GM12878 (cell line): ENCODE measurements around the gene ANGPTL4. TPM values are rescaled to one million over a fixed set of nuclear protein-coding genes. Genes with fewer than 3 reads are reported as not detected.
A peak's percentile ranks its signal among the peaks of the same experiment; 100 is the strongest.

Source experiments
- BCL11A ChIP-seq: IDR thresholded peaks from 2 replicates; pipeline ENCODE4 v1.6.1; 2011; ENCODE audit warnings: low read depth, low read length
- BMI1 ChIP-seq: fragments of 450-650 bp; IDR thresholded peaks from 2 replicates; pipeline ENCODE4 v1.6.1; 2016; ENCODE audit warnings: mild to moderate bottlenecking, moderate library complexity, borderline replicate concordance
- CREB1 ChIP-seq: IDR thresholded peaks from 2 replicates; pipeline ENCODE4 v1.6.1; 2012; ENCODE audit warnings: low read depth, mild to moderate bottlenecking, inconsistent platforms
- FOXK2 ChIP-seq: fragments of 450-650 bp; IDR thresholded peaks from 2 replicates; pipeline ENCODE4 v1.6.1; 2017; ENCODE audit warnings: mild to moderate bottlenecking, moderate library complexity
- HCFC1 ChIP-seq: fragments of 150-350 bp; IDR thresholded peaks from 2 replicates; pipeline ENCODE4 v1.6.1; 2014; ENCODE audit warnings: low read length
- IKZF1 ChIP-seq: fragments of 450-650 bp; conservative IDR thresholded peaks from 2 replicates; pipeline ENCODE4 v1.6.1; 2017; ENCODE audit warnings: antibody characterized with exemption, mild to moderate bottlenecking
- MTA3 ChIP-seq: IDR thresholded peaks from 2 replicates; pipeline ENCODE4 v1.6.1; 2012; ENCODE audit warnings: low read length, inconsistent platforms, borderline replicate concordance
- NFIC ChIP-seq: IDR thresholded peaks from 2 replicates; pipeline ENCODE4 v1.6.1; 2012; ENCODE audit warnings: low read depth, mild to moderate bottlenecking, inconsistent platforms, low read length, moderate library complexity
- PML ChIP-seq: IDR thresholded peaks from 2 replicates; pipeline ENCODE4 v1.6.1; 2012; ENCODE audit warnings: low read length, inconsistent platforms
- POLR2AphosphoS2 ChIP-seq: IDR thresholded peaks from 2 replicates; pipeline ENCODE4 v1.6.1; 2011; ENCODE audit warnings: low read depth, mild to moderate bottlenecking, low read length, improper control_type of control experiment, moderate library complexity
- POLR2AphosphoS5 ChIP-seq: IDR thresholded peaks from 2 replicates; pipeline ENCODE4 v1.6.1; 2011; ENCODE audit warnings: mild to moderate bottlenecking, low read length, inconsistent platforms
- RELA ChIP-seq: fragments of 450-650 bp; IDR thresholded peaks from 2 replicates; pipeline ENCODE4 v1.8.0; 2014; ENCODE audit warnings: borderline replicate concordance; ENCODE audit not compliant: partially characterized antibody
- RUNX3 ChIP-seq: IDR thresholded peaks from 2 replicates; pipeline ENCODE4 v1.6.1; 2012; ENCODE audit warnings: low read length, inconsistent platforms
- STAT1 ChIP-seq: fragments of 450-650 bp; conservative IDR thresholded peaks from 2 replicates; pipeline ENCODE4 v1.6.1; 2014; ENCODE audit warnings: antibody characterized with exemption, mild to moderate bottlenecking
- SUPT20H ChIP-seq: IDR thresholded peaks from 2 replicates; pipeline ENCODE4 v1.6.1; 2011; ENCODE audit warnings: low read depth, mild to moderate bottlenecking, low read length, moderate library complexity, borderline replicate concordance; ENCODE audit not compliant: control insufficient read depth
- TAF1 ChIP-seq: IDR thresholded peaks from 2 replicates; pipeline ENCODE4 v1.6.1; 2011; ENCODE audit warnings: mild to moderate bottlenecking, low read depth, low read length, borderline replicate concordance
- ZNF274 ChIP-seq: IDR thresholded peaks from one replicate; pipeline ENCODE4 v1.8.0; 2011; ENCODE audit not compliant: insufficient read length, insufficient read depth
- polyA plus RNA-seq, 11 experiments: library from polyadenylated mRNA; depleted of rRNA in 4 of 11; unstranded in 6 of 11; stranded (reverse) in 5 of 11; fragments of >200 nt; fragmentation: Nextera tagmentation in 4 of 11; fragmentation: Illumina TruSeq in 1 of 11; extraction: Ambion mirVana in 4 of 11; extraction: Trizol in 1 of 11; gene quantifications; 1 replicate in 1 of 11; 2 replicates in 10 of 11; pipeline versions ENCODE4 v1.2.1 to v1.2.3, GENCODE V29; 2011 to 2016; ENCODE audit warnings: inconsistent platforms in 2 of 11, missing spikeins in 2 of 11, low read depth in 1 of 11
- total RNA-seq, 4 experiments: library from RNA; depleted of rRNA in 3 of 4; stranded (reverse); fragments of >200 nt in 3 of 4; fragmentation: Illumina TruSeq in 1 of 4; extraction: Trizol in 1 of 4; gene quantifications; 2 replicates each; pipeline versions ENCODE4 v1.2.1 to v1.2.3, GENCODE V29; 2013 to 2021
- TF ChIP-seq, protein P1 (sequence below): IDR thresholded peaks from 2 replicates; pipeline ENCODE4 v1.6.1; 2012; ENCODE audit warnings: improper control_type of control experiment, low read depth, low read length; ENCODE audit not compliant: insufficient replicate concordance
- TF ChIP-seq, protein P2 (sequence below): fragments of 450-650 bp; IDR thresholded peaks from 2 replicates; pipeline ENCODE4 v1.6.1; 2014; ENCODE audit warnings: mild to moderate bottlenecking
- TF ChIP-seq, protein P3 (sequence below): fragments of 150-350 bp; IDR thresholded peaks from 2 replicates; pipeline ENCODE4 v1.6.1; 2014; ENCODE audit warnings: mild to moderate bottlenecking, low read depth, low read length
- TF ChIP-seq, protein P4 (sequence below): fragments of 450-650 bp; IDR thresholded peaks from 2 replicates; pipeline ENCODE4 v1.6.1; 2017; ENCODE audit warnings: antibody characterized with exemption, mild to moderate bottlenecking, moderate library complexity

The ANGPTL4 gene
- total and polyA plus RNA-seq, 10 of the 15 experiments (the other 5 are each of a cell fraction or from before 2014, with no cell fraction given): 0.45 TPM; not detected in 9

DNA sequence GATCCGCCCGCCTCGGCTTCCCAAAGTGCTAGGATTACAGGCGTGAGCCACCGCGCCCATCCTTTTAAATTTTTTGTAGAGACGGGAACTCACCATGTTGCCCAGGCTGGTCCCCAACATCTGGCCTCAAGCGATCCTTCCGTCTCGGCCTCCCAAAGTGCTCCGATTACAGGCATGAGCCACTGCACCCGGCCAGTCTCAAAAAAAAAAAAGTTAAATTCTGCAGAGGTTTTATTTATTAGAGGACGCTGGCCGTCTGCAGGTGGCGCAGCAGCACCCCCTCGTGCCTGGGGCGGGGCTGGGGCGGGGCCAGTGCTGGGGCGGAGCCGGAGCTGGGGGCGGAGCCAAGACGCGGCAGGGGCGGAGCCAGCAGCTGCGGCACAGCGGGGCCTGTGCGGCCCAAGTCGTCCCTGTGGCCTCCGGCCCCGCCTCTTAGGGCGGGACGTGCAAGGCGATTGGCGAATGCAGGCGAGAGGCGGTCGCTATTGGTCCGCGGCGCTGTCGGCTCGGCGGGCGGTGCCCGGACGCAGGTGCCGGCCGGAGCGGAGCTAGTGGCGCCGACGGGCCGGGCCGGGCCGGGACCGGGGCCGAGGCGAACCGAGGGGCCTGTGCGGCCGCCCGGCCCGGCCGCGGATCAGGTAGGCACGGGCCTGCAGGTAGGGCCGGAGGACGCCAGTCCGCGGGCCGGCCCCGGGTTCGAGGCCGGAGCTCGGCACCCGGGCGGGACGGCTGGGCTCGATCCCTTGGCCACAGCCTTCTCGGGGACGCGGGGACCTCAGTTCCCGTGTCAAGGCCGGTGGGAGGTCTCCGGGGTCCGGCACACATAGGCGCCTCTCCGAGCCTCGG lies 49.1 kb downstream of the ANGPTL4 start, which contains the start of gene MARCHF2 (continued):
- no peak for TF ChIP-seq POLR2AphosphoS2
- TF ChIP-seq MTA3: no peak
- TF ChIP-seq, protein P1, sequence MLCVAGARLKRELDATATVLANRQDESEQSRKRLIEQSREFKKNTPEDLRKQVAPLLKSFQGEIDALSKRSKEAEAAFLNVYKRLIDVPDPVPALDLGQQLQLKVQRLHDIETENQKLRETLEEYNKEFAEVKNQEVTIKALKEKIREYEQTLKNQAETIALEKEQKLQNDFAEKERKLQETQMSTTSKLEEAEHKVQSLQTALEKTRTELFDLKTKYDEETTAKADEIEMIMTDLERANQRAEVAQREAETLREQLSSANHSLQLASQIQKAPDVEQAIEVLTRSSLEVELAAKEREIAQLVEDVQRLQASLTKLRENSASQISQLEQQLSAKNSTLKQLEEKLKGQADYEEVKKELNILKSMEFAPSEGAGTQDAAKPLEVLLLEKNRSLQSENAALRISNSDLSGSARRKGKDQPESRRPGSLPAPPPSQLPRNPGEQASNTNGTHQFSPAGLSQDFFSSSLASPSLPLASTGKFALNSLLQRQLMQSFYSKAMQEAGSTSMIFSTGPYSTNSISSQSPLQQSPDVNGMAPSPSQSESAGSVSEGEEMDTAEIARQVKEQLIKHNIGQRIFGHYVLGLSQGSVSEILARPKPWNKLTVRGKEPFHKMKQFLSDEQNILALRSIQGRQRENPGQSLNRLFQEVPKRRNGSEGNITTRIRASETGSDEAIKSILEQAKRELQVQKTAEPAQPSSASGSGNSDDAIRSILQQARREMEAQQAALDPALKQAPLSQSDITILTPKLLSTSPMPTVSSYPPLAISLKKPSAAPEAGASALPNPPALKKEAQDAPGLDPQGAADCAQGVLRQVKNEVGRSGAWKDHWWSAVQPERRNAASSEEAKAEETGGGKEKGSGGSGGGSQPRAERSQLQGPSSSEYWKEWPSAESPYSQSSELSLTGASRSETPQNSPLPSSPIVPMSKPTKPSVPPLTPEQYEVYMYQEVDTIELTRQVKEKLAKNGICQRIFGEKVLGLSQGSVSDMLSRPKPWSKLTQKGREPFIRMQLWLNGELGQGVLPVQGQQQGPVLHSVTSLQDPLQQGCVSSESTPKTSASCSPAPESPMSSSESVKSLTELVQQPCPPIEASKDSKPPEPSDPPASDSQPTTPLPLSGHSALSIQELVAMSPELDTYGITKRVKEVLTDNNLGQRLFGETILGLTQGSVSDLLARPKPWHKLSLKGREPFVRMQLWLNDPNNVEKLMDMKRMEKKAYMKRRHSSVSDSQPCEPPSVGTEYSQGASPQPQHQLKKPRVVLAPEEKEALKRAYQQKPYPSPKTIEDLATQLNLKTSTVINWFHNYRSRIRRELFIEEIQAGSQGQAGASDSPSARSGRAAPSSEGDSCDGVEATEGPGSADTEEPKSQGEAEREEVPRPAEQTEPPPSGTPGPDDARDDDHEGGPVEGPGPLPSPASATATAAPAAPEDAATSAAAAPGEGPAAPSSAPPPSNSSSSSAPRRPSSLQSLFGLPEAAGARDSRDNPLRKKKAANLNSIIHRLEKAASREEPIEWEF: no peak
- TF ChIP-seq RUNX3: no peak
- TF ChIP-seq RELA: no peak
- TF ChIP-seq POLR2AphosphoS5: no peak
- TF ChIP-seq HCFC1: no peak
- TF ChIP-seq, protein P2, sequence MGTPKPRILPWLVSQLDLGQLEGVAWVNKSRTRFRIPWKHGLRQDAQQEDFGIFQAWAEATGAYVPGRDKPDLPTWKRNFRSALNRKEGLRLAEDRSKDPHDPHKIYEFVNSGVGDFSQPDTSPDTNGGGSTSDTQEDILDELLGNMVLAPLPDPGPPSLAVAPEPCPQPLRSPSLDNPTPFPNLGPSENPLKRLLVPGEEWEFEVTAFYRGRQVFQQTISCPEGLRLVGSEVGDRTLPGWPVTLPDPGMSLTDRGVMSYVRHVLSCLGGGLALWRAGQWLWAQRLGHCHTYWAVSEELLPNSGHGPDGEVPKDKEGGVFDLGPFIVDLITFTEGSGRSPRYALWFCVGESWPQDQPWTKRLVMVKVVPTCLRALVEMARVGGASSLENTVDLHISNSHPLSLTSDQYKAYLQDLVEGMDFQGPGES: peak; percentile 92
- TF ChIP-seq, protein P3, sequence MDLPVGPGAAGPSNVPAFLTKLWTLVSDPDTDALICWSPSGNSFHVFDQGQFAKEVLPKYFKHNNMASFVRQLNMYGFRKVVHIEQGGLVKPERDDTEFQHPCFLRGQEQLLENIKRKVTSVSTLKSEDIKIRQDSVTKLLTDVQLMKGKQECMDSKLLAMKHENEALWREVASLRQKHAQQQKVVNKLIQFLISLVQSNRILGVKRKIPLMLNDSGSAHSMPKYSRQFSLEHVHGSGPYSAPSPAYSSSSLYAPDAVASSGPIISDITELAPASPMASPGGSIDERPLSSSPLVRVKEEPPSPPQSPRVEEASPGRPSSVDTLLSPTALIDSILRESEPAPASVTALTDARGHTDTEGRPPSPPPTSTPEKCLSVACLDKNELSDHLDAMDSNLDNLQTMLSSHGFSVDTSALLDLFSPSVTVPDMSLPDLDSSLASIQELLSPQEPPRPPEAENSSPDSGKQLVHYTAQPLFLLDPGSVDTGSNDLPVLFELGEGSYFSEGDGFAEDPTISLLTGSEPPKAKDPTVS: no peak
- TF ChIP-seq CREB1: peak; percentile 39
- no peak for TF ChIP-seq SUPT20H
- peak; percentile 60 for TF ChIP-seq IKZF1
- TF ChIP-seq STAT1: no peak
- TF ChIP-seq ZNF274: no peak
- TF ChIP-seq, protein P4, sequence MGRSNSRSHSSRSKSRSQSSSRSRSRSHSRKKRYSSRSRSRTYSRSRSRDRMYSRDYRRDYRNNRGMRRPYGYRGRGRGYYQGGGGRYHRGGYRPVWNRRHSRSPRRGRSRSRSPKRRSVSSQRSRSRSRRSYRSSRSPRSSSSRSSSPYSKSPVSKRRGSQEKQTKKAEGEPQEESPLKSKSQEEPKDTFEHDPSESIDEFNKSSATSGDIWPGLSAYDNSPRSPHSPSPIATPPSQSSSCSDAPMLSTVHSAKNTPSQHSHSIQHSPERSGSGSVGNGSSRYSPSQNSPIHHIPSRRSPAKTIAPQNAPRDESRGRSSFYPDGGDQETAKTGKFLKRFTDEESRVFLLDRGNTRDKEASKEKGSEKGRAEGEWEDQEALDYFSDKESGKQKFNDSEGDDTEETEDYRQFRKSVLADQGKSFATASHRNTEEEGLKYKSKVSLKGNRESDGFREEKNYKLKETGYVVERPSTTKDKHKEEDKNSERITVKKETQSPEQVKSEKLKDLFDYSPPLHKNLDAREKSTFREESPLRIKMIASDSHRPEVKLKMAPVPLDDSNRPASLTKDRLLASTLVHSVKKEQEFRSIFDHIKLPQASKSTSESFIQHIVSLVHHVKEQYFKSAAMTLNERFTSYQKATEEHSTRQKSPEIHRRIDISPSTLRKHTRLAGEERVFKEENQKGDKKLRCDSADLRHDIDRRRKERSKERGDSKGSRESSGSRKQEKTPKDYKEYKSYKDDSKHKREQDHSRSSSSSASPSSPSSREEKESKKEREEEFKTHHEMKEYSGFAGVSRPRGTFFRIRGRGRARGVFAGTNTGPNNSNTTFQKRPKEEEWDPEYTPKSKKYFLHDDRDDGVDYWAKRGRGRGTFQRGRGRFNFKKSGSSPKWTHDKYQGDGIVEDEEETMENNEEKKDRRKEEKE: 0 out of 2 replicates have a peak, but pooled peaks have one; percentile 16
- TF ChIP-seq BCL11A: no peak
- TF ChIP-seq TAF1: no peak
- TF ChIP-seq BMI1: no peak
- no peak for TF ChIP-seq PML
- TF ChIP-seq FOXK2: no peak
- TF ChIP-seq NFIC: no peak
